Uterus (tissue), 4 donors: ENCODE measurements around the gene FAM237A. TPM values are rescaled to one million over a fixed set of nuclear protein-coding genes. Genes with fewer than 3 reads are reported as not detected.

Experiments
- DNase-seq, 2 donors: peaks; one replicate each; pipeline ENCODE4 v3.0.0-alpha.2; 2019 to 2020
- H3K27ac ChIP-seq, 2 donors: fragments of 200-600 bp; sonication (generic); 1 replicate in 1 of 2; 2 replicates in 1 of 2; pipeline ENCODE4 v1.5.1; 2016 to 2018
- H3K27me3 ChIP-seq, 2 donors: fragments of 200-600 bp; sonication (generic); one replicate each; pipeline ENCODE4 v1.5.1; 2018 to 2019; ENCODE audit warnings: control low read depth in 1 of 2
- H3K36me3 ChIP-seq, 2 donors: fragments of 200-600 bp; sonication (generic); one replicate each; pipeline ENCODE4 v1.5.1; 2019; ENCODE audit warnings: control low read depth in 1 of 2
- H3K4me1 ChIP-seq, 2 donors: fragments of 200-600 bp; sonication (generic); one replicate each; pipeline ENCODE4 v1.5.1; 2018 to 2019; ENCODE audit warnings: control low read depth in 1 of 2
- H3K4me3 ChIP-seq, 2 donors: fragments of 200-600 bp; sonication (generic); 1 replicate in 1 of 2; 2 replicates in 1 of 2; pipeline ENCODE4 v1.5.1; 2018 to 2019; ENCODE audit warnings: mild to moderate bottlenecking in 1 of 2
- H3K9me3 ChIP-seq, 2 donors: fragments of 200-600 bp; sonication (generic); one replicate each; pipeline ENCODE4 v1.5.1; 2019; ENCODE audit warnings: control low read depth in 1 of 2
- POLR2A ChIP-seq, 2 donors: fragments of 450-650 bp; IDR thresholded peaks; one replicate each; pipeline ENCODE4 v1.6.1; 2016; ENCODE audit warnings: antibody characterized with exemption in 2 of 2, mild to moderate bottlenecking in 1 of 2, moderate library complexity in 1 of 2
- intact Hi-C: fragments of 100-400 bp; cut with DNase I; formaldehyde crosslinking; loops from one replicate; pipeline ENCODE4 v1.15.1; 2023; ENCODE audit warnings: low total_unique reads
- total RNA-seq, 4 donors: library from RNA; depleted of rRNA in 3 of 4; stranded (reverse); fragments of >200 nt in 3 of 4; gene quantifications; one replicate each; pipeline versions ENCODE4 v1.1.0 to v1.2.4, GENCODE V29; 2014 to 2023
- TF ChIP-seq, protein P1 (sequence below), 4 experiments: fragments of 200-600 bp in 2 of 4; fragments of 450-650 bp in 2 of 4; sonication (generic) in 2 of 4; IDR thresholded peaks; one replicate each; pipeline ENCODE4 v1.5.1; 2016 to 2019; ENCODE audit warnings: antibody characterized with exemption in 4 of 4, mild to moderate bottlenecking in 2 of 4, moderate library complexity in 1 of 4
- donor health status: DM: yes; HTN: yes; CAD: no.

FAM237A gene
- total RNA-seq, 4 donors from 2014 or later = not detected

DNA sequence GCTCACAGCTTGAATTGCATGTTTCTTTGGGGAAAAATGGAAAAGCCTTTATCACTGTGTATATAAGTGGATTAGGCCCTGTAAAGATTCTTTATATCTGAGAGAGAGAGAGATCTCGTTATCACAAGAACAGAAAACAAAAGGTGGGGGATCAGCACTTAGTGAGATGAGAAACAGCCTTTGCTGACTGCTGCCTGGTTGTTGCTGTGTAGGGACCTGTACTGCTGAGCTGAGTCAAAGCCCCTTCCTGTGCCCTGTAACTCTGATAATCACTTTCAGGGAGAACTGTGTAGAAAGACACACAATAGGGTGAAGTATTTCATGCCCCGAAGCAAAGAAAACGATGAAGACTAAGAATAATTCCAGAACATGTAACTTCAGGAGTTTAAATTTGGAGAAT is 30.6 kb upstream of the FAM237A start:
- intact Hi-C loops = no loop called here
- Histone ChIP-seq H3K27me3 (no peaks in the 10 kb centered on the region), H3K4me3 (no peak overlapping the region), H3K36me3 (no peaks in the 10 kb centered on the region), H3K9me3 (no peaks in the 10 kb centered on the region), H3K27ac (no peak overlapping the region), H3K4me1 (no peaks in the 10 kb centered on the region)
- TF ChIP-seq, protein P1, sequence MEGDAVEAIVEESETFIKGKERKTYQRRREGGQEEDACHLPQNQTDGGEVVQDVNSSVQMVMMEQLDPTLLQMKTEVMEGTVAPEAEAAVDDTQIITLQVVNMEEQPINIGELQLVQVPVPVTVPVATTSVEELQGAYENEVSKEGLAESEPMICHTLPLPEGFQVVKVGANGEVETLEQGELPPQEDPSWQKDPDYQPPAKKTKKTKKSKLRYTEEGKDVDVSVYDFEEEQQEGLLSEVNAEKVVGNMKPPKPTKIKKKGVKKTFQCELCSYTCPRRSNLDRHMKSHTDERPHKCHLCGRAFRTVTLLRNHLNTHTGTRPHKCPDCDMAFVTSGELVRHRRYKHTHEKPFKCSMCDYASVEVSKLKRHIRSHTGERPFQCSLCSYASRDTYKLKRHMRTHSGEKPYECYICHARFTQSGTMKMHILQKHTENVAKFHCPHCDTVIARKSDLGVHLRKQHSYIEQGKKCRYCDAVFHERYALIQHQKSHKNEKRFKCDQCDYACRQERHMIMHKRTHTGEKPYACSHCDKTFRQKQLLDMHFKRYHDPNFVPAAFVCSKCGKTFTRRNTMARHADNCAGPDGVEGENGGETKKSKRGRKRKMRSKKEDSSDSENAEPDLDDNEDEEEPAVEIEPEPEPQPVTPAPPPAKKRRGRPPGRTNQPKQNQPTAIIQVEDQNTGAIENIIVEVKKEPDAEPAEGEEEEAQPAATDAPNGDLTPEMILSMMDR (IDR thresholded peaks at IDR 0.05) = no peak
- no peak for TF ChIP-seq POLR2A (IDR thresholded peaks at IDR 0.05)
- DNase-seq = no peak

DNA sequence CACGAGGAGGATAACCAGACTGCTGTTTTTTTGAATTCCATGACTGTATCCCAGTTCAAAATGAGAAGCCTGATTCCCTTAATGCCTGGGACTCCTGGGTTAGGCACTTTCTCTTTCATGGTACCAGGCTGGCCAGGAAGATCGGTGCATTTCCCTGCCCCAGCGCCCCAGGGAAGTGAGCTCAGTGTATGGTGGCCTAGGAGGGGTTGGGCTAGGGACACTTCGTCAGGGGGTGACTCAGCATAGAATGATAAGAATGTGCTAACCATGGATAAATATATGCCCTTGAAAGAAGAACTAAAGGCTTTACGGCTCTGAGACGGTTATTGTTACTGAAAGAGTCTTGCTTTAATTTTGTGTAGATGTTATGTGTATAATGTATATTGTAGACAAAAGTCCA is 27.5 kb upstream of the FAM237A start:
- no peaks in the 10 kb centered on the region for H3K9me3 ChIP-seq
- TF ChIP-seq, protein P1 (IDR thresholded peaks at IDR 0.05) = no peak
- TF ChIP-seq POLR2A (IDR thresholded peaks at IDR 0.05) = no peak
- H3K27ac ChIP-seq = no peak overlapping the region
- no peaks in the 10 kb centered on the region for H3K4me1 ChIP-seq
- H3K36me3 ChIP-seq = no peaks in the 10 kb centered on the region
- intact Hi-C loops = no loop called here
- DNase-seq = no peak
- H3K27me3 ChIP-seq = no peaks in the 10 kb centered on the region
- no peak overlapping the region for H3K4me3 ChIP-seq

GRCh38 chr2:206615417-206616089 is 26.7 kb upstream of the FAM237A start:
- intact Hi-C loops = no loop called here
- DNase-seq = no peak
- Histone ChIP-seq H3K36me3 (no peaks in the 10 kb centered on the region), H3K27me3 (no peaks in the 10 kb centered on the region), H3K9me3 (no peaks in the 10 kb centered on the region), H3K4me3 (no peak overlapping the region), H3K4me1 (no peaks in the 10 kb centered on the region), H3K27ac (no peak overlapping the region)
- no peak for TF ChIP-seq POLR2A (IDR thresholded peaks at IDR 0.05)
- TF ChIP-seq, protein P1 (IDR thresholded peaks at IDR 0.05) = no peak

DNA sequence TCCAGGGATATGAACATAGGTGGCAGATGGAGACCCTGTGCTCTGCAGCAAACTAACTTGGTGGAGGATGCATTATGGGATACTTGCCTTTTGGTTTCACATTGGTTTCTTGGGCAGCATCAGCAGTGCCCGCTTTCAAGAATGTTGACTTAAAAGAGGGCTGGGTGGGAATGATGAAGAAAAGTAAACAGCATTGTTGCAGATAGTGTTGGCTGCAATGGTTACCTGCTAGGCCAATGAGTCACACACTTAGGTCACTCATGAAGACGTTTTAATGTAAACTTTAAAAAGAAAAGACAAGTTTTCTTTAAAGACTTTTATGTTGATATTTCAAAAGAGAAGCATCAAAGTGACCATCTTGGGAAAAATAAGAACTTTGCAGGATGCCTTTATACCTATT is 26.1 kb upstream of the FAM237A start:
- no peaks in the 10 kb centered on the region for H3K9me3 ChIP-seq
- H3K4me3 ChIP-seq = no peak overlapping the region
- H3K27me3 ChIP-seq = no peaks in the 10 kb centered on the region
- no peaks in the 10 kb centered on the region for H3K4me1 ChIP-seq
- intact Hi-C loops = no loop called here
- H3K27ac ChIP-seq = no peak overlapping the region
- no peak for DNase-seq
- TF ChIP-seq, protein P1 (IDR thresholded peaks at IDR 0.05) = no peak
- no peak for TF ChIP-seq POLR2A (IDR thresholded peaks at IDR 0.05)
- H3K36me3 ChIP-seq = no peaks in the 10 kb centered on the region

GRCh38 chr2:206619011-206619410 is 23.3 kb upstream of the FAM237A start:
- no peak for TF ChIP-seq POLR2A (IDR thresholded peaks at IDR 0.05)
- TF ChIP-seq, protein P1 (IDR thresholded peaks at IDR 0.05) = no peak
- no peak for DNase-seq
- intact Hi-C loops = no loop called here

More at GRCh38 chr2:206619011-206619410, 23.3 kb upstream of the FAM237A start:
- H3K4me3 ChIP-seq = no peak overlapping the region
- H3K9me3 ChIP-seq = no peaks in the 10 kb centered on the region
- no peak overlapping the region for H3K27ac ChIP-seq
- H3K36me3 ChIP-seq = no peaks in the 10 kb centered on the region
- no peaks in the 10 kb centered on the region for H3K4me1 ChIP-seq
- no peaks in the 10 kb centered on the region for H3K27me3 ChIP-seq
